Testis (tissue), 3 donors: ENCODE data around the gene SMYD3. TPM values are rescaled to one million over a fixed set of nuclear protein-coding genes. Genes with fewer than 3 reads are reported as not detected.

ENCODE experiments used
- DNase-seq: peaks from one replicate; pipeline ENCODE4 v3.0.0-alpha.2; 2019
- H3K27ac ChIP-seq, 2 donors: fragments of 200-600 bp; sonication (generic); one replicate each; pipeline ENCODE4 v1.5.1; 2019
- H3K27me3 ChIP-seq: fragments of 200-600 bp; sonication (generic); one replicate; pipeline ENCODE4 v1.5.1; 2019
- H3K36me3 ChIP-seq: fragments of 200-600 bp; sonication (generic); one replicate; pipeline ENCODE4 v1.5.1; 2017; ENCODE audit warnings: low read depth; ENCODE audit errors: missing control alignments
- H3K4me1 ChIP-seq: fragments of 200-600 bp; sonication (generic); one replicate; pipeline ENCODE4 v1.5.1; 2019
- H3K4me3 ChIP-seq, 2 donors: fragments of 200-600 bp; sonication (generic); one replicate each; pipeline ENCODE4 v1.5.1; 2017 to 2019
- H3K9me3 ChIP-seq: fragments of 200-600 bp; sonication (generic); one replicate; pipeline ENCODE4 v1.5.1; 2017
- CTCF ChIP-seq, 3 experiments: fragments of 450-650 bp in 2 of 3; fragments of 200-600 bp in 1 of 3; sonication (generic) in 1 of 3; IDR thresholded peaks; one replicate each; pipeline ENCODE4 v1.5.1; 2016 to 2019; ENCODE audit warnings: antibody characterized with exemption in 3 of 3, mild to moderate bottlenecking in 2 of 3, moderate library complexity in 1 of 3
- POLR2A ChIP-seq: fragments of 450-650 bp; IDR thresholded peaks from one replicate; pipeline ENCODE4 v1.6.1; 2017; ENCODE audit warnings: antibody characterized with exemption, mild to moderate bottlenecking, moderate library complexity
- WGBS, 2 donors: methylation state at CpG; one replicate each; pipeline ENCODE4 v1.1.5; 2018; 5-methylcytosine and 5-hydroxymethylcytosine counted together
- intact Hi-C: fragments of 100-400 bp; cut with DNase I; formaldehyde crosslinking; loops from one replicate; pipeline ENCODE4 v1.15.1; 2023; ENCODE audit warnings: low total_unique reads
- polyA plus RNA-seq: library from polyadenylated mRNA; stranded (reverse); fragments of 350-450 nt; fragmentation: Illumina TruSeq; extraction: RNeasy Lipid Tissue Mini Kit (QIAGEN cat#74804); gene quantifications from one replicate; pipeline ENCODE4 v1.2.3, GENCODE V29; 2014; ENCODE audit warnings: low read depth, low replicate concordance; ENCODE audit not compliant: insufficient read depth
- total RNA-seq, 2 donors: library from RNA; depleted of rRNA; stranded (reverse); fragments of >200 nt; gene quantifications; one replicate each; pipeline ENCODE4 v1.2.3, GENCODE V29; 2016

Gene SMYD3
- total and polyA plus RNA-seq, 3 donors from 2014 or later: 23.0 to 38.8 (median 38.7) TPM

GRCh38 chr1:246428542-246429308 lies 78.4 kb downstream of the SMYD3 start:
- no peaks in the 10 kb centered on the region for H3K4me1 ChIP-seq
- H3K9me3 ChIP-seq: no peaks in the 10 kb centered on the region
- no peak for DNase-seq
- 67 to 88% methylated on average over 8 to 9 of the region's 9 CpGs for WGBS, 2 donors
- TF ChIP-seq CTCF (IDR thresholded peaks at IDR 0.05) (no peak), POLR2A (no peak)
- intact Hi-C loops: no loop called here
- H3K27ac ChIP-seq: no peak overlapping the region
- no peaks in the 10 kb centered on the region for H3K27me3 ChIP-seq
- no peak overlapping the region for H3K4me3 ChIP-seq
- no peaks in the 10 kb centered on the region for H3K36me3 ChIP-seq

DNA sequence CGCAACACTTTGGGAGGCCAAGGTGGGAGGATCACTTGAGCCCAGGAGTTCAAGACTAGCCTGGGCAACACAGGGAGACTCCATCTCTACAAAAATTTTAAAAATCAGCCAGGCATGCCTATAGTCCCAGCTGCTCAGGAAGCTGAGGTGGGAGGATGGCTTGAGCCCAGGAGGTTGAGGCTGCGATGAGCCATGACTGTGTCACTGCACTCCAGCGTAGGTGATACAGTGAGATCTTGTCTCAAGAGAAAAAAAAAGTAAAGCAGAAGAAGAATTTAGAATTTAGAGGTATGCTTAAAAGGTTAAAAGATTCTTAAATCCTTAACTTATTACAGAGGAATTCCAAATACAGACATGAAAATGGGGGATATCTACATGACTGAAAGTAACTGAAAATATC lies 79.5 kb downstream of the SMYD3 start:
- Histone ChIP-seq H3K36me3 (no peaks in the 10 kb centered on the region), H3K4me3 (no peak overlapping the region), H3K4me1 (no peaks in the 10 kb centered on the region), H3K27me3 (no peaks in the 10 kb centered on the region), H3K27ac (no peak overlapping the region), H3K9me3 (no peaks in the 10 kb centered on the region)
- intact Hi-C loops: no loop called here
- no peak for DNase-seq
- whole genome bisulfite sequencing, 2 donors: 92 to 100% methylated on average over 3 of the region's 3 CpGs
- TF ChIP-seq CTCF (IDR thresholded peaks at IDR 0.05) (no peak), POLR2A (no peak)

DNA sequence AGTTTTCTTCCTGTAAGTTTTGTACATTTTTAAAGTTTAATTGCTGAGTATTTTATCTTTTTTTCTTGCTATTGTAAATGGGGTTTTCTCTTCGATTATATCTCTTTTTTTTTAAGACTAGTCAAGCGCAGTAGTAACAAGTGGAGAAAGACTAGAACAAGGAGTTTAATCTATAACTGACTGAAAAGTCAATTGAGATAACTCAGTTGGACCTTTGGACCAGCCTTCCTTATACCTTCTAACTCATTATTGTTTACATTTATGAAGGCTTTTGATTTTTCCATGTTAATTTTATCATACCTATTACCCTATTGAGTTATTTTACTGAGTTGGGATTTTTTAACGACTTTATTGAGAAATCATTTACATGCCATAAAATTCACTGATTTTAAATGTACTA lies 81.2 kb downstream of the SMYD3 start:
- intact Hi-C loops: no loop called here
- Histone ChIP-seq H3K4me3 (no peak overlapping the region), H3K9me3 (no peaks in the 10 kb centered on the region), H3K36me3 (no peaks in the 10 kb centered on the region), H3K27ac (no peak overlapping the region), H3K4me1 (no peaks in the 10 kb centered on the region), H3K27me3 (no peaks in the 10 kb centered on the region)
- no peak for DNase-seq
- no peak for TF ChIP-seq CTCF (IDR thresholded peaks at IDR 0.05)
- TF ChIP-seq POLR2A: no peak
- 95 to 96% methylated on average over 3 of the region's 3 CpGs for WGBS, 2 donors

DNA sequence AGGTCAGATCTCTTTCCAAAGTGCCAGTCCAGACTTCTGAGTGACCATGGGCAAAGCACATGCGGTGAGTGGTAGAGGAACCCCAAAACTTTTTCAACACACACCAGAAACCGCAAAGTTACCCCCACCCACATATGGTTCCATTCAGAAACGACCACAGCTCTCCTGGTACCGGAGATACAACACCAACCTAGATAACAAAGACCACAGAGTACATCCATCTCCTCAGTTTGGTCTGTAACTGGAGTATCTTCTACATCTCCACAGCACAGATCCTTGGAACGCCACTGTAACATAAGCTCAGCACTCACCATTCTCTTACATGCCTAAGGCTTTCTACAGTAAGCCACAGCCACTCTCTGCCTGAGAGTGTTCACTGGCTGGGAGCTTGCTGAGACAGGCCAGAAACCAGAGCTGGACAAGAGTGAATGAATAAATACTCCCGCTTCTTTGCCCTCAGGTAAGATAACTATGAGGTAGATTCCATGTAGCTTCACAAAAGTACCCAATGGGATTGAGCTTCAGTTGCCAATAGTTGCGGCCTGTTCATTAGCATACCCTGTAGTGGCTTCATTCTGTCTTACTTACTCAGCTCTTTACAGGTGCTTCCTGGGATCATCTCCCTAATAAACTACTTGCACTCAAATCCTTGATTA lies 81.8 kb downstream of the SMYD3 start:
- DNase-seq: no peak
- Histone ChIP-seq H3K36me3 (no peaks in the 10 kb centered on the region), H3K9me3 (no peaks in the 10 kb centered on the region), H3K4me3 (no peak overlapping the region), H3K27ac (no peak overlapping the region), H3K4me1 (no peaks in the 10 kb centered on the region), H3K27me3 (no peaks in the 10 kb centered on the region)
- no peak for TF ChIP-seq POLR2A
- no peak for TF ChIP-seq CTCF (IDR thresholded peaks at IDR 0.05)
- WGBS, 2 donors: 91 to 95% methylated on average over 7 of the region's 7 CpGs
- intact Hi-C loops: no loop called here
